GM18519 (cell line): ENCODE data around the gene NEUROD2.

Experiments used
- ATAC-seq: cut with Tn5 transposase; IDR thresholded peaks from one replicate; pipeline ENCODE4 v1.9.1; 2021; ENCODE audit warnings: mild to moderate bottlenecking, moderate library complexity; ENCODE audit not compliant: unreplicated experiment, low FRiP score

Gene NEUROD2

GRCh38 chr17:39555368-39555767 lies 52.4 kb downstream of the NEUROD2 start:
- no peak for ATAC-seq
